ENCODE data around the gene TMEM123. TPM values are rescaled to one million over a fixed set of nuclear protein-coding genes. Genes with fewer than 3 reads are reported as not detected.

TMEM123 gene
- total and polyA plus RNA-seq, 10 of the 15 experiments (the other 5 are each of a cell fraction or from before 2014, with no cell fraction given), result 35.1 to 667 (median 123) TPM

DNA sequence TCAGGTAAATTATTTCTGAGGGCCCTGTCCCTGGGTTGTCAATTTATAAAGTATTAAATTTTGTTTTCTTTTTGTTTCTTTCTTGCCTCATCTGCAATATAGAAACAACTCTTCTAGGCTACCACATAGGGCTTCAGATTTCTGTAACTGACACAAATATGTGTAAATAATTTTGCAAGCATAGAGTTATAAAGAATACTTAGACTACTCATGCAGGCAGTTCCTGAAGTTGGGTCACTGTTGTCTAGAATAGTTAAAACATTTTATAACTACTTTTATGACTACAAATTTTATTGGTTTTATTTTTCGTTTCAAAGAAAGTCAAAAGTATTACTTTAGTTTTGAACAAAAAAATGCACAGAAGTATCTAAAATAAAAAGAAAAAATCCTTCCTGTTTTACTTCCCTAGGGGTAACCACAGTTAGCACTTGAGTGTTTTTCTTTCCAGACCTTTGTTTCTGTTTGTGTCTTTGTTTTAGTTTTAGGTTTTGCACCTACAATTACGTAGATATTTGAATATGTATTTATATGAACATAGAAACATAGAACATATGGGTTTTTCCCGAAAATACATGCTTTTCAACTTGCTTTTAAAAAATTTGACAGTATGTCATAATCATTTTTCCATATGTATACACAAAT, 12.4 kb upstream of the TMEM123 start (continued):
- TF ChIP-seq SUZ12 (IDR thresholded peaks at IDR 0.05; ENCODE audit: unreplicated experiment), result no peak

DNA sequence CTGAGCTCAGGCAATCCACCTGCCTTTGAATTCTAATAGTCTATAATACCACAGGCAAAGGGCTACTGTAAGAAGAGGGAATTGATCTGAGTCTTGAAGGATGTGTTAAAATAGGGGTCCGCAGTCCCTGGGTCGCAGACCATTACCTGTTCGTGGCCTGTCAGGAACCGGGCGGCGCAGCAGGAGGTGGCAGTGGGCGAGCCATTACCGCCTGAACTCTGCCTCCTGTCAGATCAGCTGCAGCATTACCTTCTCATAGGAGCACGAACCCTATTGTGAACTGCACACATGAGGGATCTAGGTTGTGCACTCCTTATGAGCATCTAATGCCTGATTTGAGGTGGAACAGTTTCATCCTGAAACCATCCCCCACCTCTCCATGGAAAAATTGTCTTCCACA, 11.5 kb upstream of the TMEM123 start:
- Histone ChIP-seq H3K9me3 (replicated peaks; ENCODE audit: control insufficient read depth, insufficient read depth, low read length) (no peaks in the 10 kb centered on the region), H3K9ac (ENCODE audit: control insufficient read depth, insufficient read depth, low read length) (no peak overlapping the region), H2AFZ (ENCODE audit: control insufficient read depth, low read depth, low read length) (no peak overlapping the region), H3K79me2 (ENCODE audit: control insufficient read depth, insufficient read depth, low read length) (no peaks in the 10 kb centered on the region), H3K36me3 (ENCODE audit: control insufficient read depth in 2 of 2, insufficient read depth in 2 of 2, low read length in 1 of 2) (no peaks in the 10 kb centered on the region), H3K27me3 (replicated peaks in 1 of 2; ENCODE audit: control insufficient read depth in 2 of 2, insufficient read depth in 2 of 2, low read length in 1 of 2) (no peaks in the 10 kb centered on the region), H4K20me1 (ENCODE audit: control insufficient read depth, insufficient read depth) (no peaks in the 10 kb centered on the region), H3K4me2 (ENCODE audit: control insufficient read depth, insufficient read depth) (no peak overlapping the region), H3K27ac (ENCODE audit: control insufficient read depth, insufficient read depth) (no peak overlapping the region), H3K4me3 (no peak overlapping the region), H3K4me1 (ENCODE audit: control insufficient read depth, insufficient read depth, low read length) (peaks cover 8% of the 10 kb centered on the region; the same call in 1 of the 2 replicates)
- WGBS (ENCODE audit: insufficient coverage, insufficient replicate concordance, low lambda C conversion rate, missing lambda C conversion rate), result 93% methylated on average over 9 of the region's 9 CpGs
- no peak for ATAC-seq
- CTCF ChIA-PET, result no interaction called here
- in situ Hi-C loops (cut with MboI), result no loop called here
- RAD21 ChIA-PET (ENCODE audit: unreplicated experiment), result interaction anchor here (1.1 kb wide), 1 partner anchor 11 kb away, joined by 3 read pairs; no protein-coding TSS in a partner anchor
- POLR2A ChIA-PET, result no interaction called here
- no TSS peak for BruUV-seq (replicated peaks)
- SMC1A ChIA-PET (ENCODE audit: uncharacterized antibody, unreplicated experiment), result interaction anchor here (0.7 to 1.2 kb wide), 2 partner anchors 12 to 14 kb away, joined by 3 read pairs; no protein-coding TSS in a partner anchor
- intact Hi-C loops (cut with micrococcal nuclease; ENCODE audit: unreplicated experiment), result no loop called here
- no peak for FAIRE-seq
- DNase-seq (ENCODE audit: low read depth, low spot score), result no peak
- TF ChIP-seq, protein P1, sequence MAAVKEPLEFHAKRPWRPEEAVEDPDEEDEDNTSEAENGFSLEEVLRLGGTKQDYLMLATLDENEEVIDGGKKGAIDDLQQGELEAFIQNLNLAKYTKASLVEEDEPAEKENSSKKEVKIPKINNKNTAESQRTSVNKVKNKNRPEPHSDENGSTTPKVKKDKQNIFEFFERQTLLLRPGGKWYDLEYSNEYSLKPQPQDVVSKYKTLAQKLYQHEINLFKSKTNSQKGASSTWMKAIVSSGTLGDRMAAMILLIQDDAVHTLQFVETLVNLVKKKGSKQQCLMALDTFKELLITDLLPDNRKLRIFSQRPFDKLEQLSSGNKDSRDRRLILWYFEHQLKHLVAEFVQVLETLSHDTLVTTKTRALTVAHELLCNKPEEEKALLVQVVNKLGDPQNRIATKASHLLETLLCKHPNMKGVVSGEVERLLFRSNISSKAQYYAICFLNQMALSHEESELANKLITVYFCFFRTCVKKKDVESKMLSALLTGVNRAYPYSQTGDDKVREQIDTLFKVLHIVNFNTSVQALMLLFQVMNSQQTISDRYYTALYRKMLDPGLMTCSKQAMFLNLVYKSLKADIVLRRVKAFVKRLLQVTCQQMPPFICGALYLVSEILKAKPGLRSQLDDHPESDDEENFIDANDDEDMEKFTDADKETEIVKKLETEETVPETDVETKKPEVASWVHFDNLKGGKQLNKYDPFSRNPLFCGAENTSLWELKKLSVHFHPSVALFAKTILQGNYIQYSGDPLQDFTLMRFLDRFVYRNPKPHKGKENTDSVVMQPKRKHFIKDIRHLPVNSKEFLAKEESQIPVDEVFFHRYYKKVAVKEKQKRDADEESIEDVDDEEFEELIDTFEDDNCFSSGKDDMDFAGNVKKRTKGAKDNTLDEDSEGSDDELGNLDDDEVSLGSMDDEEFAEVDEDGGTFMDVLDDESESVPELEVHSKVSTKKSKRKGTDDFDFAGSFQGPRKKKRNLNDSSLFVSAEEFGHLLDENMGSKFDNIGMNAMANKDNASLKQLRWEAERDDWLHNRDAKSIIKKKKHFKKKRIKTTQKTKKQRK (IDR thresholded peaks at IDR 0.05; ENCODE audit: low read depth, low read length), result no peak
- no peak for TF ChIP-seq SP1 (IDR thresholded peaks at IDR 0.05; ENCODE audit: low read depth, low read length)
- TF ChIP-seq NFYA (IDR thresholded peaks at IDR 0.05; ENCODE audit: borderline replicate concordance, low read depth, low read length), result no peak
- no peak for TF ChIP-seq RUNX3 (IDR thresholded peaks at IDR 0.05; ENCODE audit: low read length)
- no peak for TF ChIP-seq YBX1 (IDR thresholded peaks at IDR 0.05)
- TF ChIP-seq JUND (IDR thresholded peaks at IDR 0.05; ENCODE audit: low read depth, low read length), result no peak
- TF ChIP-seq KAT2A (conservative IDR thresholded peaks at IDR 0.05; ENCODE audit: control insufficient read depth, low read depth, low read length), result no peak
- no peak for TF ChIP-seq JUNB (IDR thresholded peaks at IDR 0.05)
- no peak for TF ChIP-seq NRF1 (conservative IDR thresholded peaks at IDR 0.05; ENCODE audit: low read depth, low read length)
- TF ChIP-seq SREBF1 (IDR thresholded peaks at IDR 0.05; ENCODE audit: low read length), result no peak
- TF ChIP-seq NR2C2 (IDR thresholded peaks at IDR 0.05; ENCODE audit: borderline replicate concordance, control insufficient read depth, insufficient read length, low read depth), result no peak
- TF ChIP-seq, protein P2, sequence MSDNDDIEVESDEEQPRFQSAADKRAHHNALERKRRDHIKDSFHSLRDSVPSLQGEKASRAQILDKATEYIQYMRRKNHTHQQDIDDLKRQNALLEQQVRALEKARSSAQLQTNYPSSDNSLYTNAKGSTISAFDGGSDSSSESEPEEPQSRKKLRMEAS (IDR thresholded peaks at IDR 0.05; ENCODE audit: low read depth, low read length), result no peak
- TF ChIP-seq, protein P3, sequence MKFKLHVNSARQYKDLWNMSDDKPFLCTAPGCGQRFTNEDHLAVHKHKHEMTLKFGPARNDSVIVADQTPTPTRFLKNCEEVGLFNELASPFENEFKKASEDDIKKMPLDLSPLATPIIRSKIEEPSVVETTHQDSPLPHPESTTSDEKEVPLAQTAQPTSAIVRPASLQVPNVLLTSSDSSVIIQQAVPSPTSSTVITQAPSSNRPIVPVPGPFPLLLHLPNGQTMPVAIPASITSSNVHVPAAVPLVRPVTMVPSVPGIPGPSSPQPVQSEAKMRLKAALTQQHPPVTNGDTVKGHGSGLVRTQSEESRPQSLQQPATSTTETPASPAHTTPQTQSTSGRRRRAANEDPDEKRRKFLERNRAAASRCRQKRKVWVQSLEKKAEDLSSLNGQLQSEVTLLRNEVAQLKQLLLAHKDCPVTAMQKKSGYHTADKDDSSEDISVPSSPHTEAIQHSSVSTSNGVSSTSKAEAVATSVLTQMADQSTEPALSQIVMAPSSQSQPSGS (IDR thresholded peaks at IDR 0.05; ENCODE audit: low read length), result no peak
- TF ChIP-seq ETV6 (conservative IDR thresholded peaks at IDR 0.05 in 1 of 2, IDR thresholded peaks at IDR 0.05 in 1 of 2; ENCODE audit: borderline replicate concordance in 1 of 2, low read depth in 1 of 2), result no peak
- no peak for TF ChIP-seq RB1 (IDR thresholded peaks at IDR 0.05; ENCODE audit: borderline replicate concordance)
- TF ChIP-seq KLF5 (IDR thresholded peaks at IDR 0.05; ENCODE audit: partially characterized antibody), result no peak

Data from GM12878 (cell line).